H9 (cell line): Measurements from ENCODE around the gene TSPAN11. TPM values are rescaled to one million over a fixed set of nuclear protein-coding genes. Genes with fewer than 3 reads are reported as not detected.
A peak's percentile ranks its signal among the peaks of the same experiment; 100 is the strongest.

Experiments
- DNase-seq: peaks from one replicate; pipeline ENCODE4 v3.0.0-alpha.2; 2017
- H2AFZ ChIP-seq: one replicate; pipeline ENCODE4 v1.6.1; 2013; ENCODE audit warnings: mild to moderate bottlenecking, low read length, control low read depth, moderate library complexity
- H2AK5ac ChIP-seq: 2 replicates; pipeline ENCODE4 v1.6.1; 2013; ENCODE audit warnings: low read length, control low read depth, mixed read lengths; ENCODE audit not compliant: insufficient read length
- H2BK120ac ChIP-seq: one replicate; pipeline ENCODE4 v1.6.1; 2013; ENCODE audit warnings: low read depth, mild to moderate bottlenecking, low read length, control low read depth, inconsistent platforms; ENCODE audit not compliant: poor library complexity, severe bottlenecking
- H2BK12ac ChIP-seq: 2 replicates; pipeline ENCODE4 v1.6.1; 2013; ENCODE audit warnings: low read length, control low read depth, mixed read lengths, low read depth; ENCODE audit not compliant: insufficient read length
- H2BK15ac ChIP-seq: 2 replicates; pipeline ENCODE4 v1.6.1; 2013; ENCODE audit warnings: low read depth, low read length, control low read depth
- H2BK20ac ChIP-seq: one replicate; pipeline ENCODE4 v1.6.1; 2013; ENCODE audit warnings: low read depth, mild to moderate bottlenecking, low read length, control low read depth, inconsistent platforms; ENCODE audit not compliant: poor library complexity, severe bottlenecking
- H2BK5ac ChIP-seq: 2 replicates; pipeline ENCODE4 v1.6.1; 2013; ENCODE audit warnings: low read length, control low read depth, mixed read lengths; ENCODE audit not compliant: insufficient read length
- H3K14ac ChIP-seq: 2 replicates; pipeline ENCODE4 v1.6.1; 2013; ENCODE audit warnings: low read length, control low read depth; ENCODE audit not compliant: insufficient read depth
- H3K18ac ChIP-seq: 2 replicates; pipeline ENCODE4 v1.6.1; 2013; ENCODE audit warnings: low read depth, mild to moderate bottlenecking, mixed read lengths, low read length, control low read depth; ENCODE audit not compliant: insufficient read length
- H3K23ac ChIP-seq: 2 replicates; pipeline ENCODE4 v1.6.1; 2013; ENCODE audit warnings: low read length, control low read depth, mixed read lengths, low read depth; ENCODE audit not compliant: insufficient read length
- H3K23me2 ChIP-seq: 2 replicates; pipeline ENCODE4 v1.6.1; 2013; ENCODE audit warnings: low read depth, mild to moderate bottlenecking, mixed read lengths, low read length, control low read depth; ENCODE audit not compliant: insufficient read length, poor library complexity, severe bottlenecking
- H3K27ac ChIP-seq: 2 replicates; pipeline ENCODE4 v1.5.1; 2013; ENCODE audit warnings: low read length, control low read depth, mixed read lengths, low read depth; ENCODE audit not compliant: insufficient read length
- H3K27me3 ChIP-seq: 2 replicates; pipeline ENCODE4 v1.6.1; 2013; ENCODE audit warnings: low read length, control low read depth, inconsistent platforms; ENCODE audit not compliant: insufficient read depth
- H3K4ac ChIP-seq: 2 replicates; pipeline ENCODE4 v1.6.1; 2013; ENCODE audit warnings: low read depth, mild to moderate bottlenecking, control low read depth, inconsistent platforms, low read length, moderate library complexity
- H3K4me1 ChIP-seq: 2 replicates; pipeline ENCODE4 v1.6.1; 2013; ENCODE audit warnings: low read length, control low read depth, inconsistent platforms; ENCODE audit not compliant: insufficient read depth
- H3K4me2 ChIP-seq: 2 replicates; pipeline ENCODE4 v1.6.1; 2013; ENCODE audit warnings: low read length, control low read depth, mixed read lengths; ENCODE audit not compliant: insufficient read length, insufficient read depth
- H3K56ac ChIP-seq: 2 replicates; pipeline ENCODE4 v1.6.1; 2013; ENCODE audit warnings: low read depth, mild to moderate bottlenecking, mixed read lengths, low read length, control low read depth; ENCODE audit not compliant: insufficient read length
- H3K79me1 ChIP-seq: 2 replicates; pipeline ENCODE4 v1.6.1; 2013; ENCODE audit warnings: low read depth, mild to moderate bottlenecking, moderate library complexity, low read length, control low read depth, inconsistent platforms; ENCODE audit not compliant: insufficient read depth, poor library complexity, severe bottlenecking
- H3K79me2 ChIP-seq: 2 replicates; pipeline ENCODE4 v1.6.1; 2013; ENCODE audit warnings: low read length, control low read depth, inconsistent platforms; ENCODE audit not compliant: insufficient read depth
- H3K9ac ChIP-seq: 2 replicates; pipeline ENCODE4 v1.6.1; 2013; ENCODE audit warnings: low read length, control low read depth, mixed read lengths; ENCODE audit not compliant: insufficient read length; ENCODE audit errors: extremely low read depth
- H3K9me3 ChIP-seq: one replicate; pipeline ENCODE4 v1.6.1; 2013; ENCODE audit warnings: low read depth, low read length, inconsistent platforms; ENCODE audit not compliant: control insufficient read depth
- H3T11ph ChIP-seq: one replicate; pipeline ENCODE4 v1.6.1; 2013; ENCODE audit warnings: mild to moderate bottlenecking, low read length, control low read depth, inconsistent platforms
- H4K20me1 ChIP-seq: one replicate; pipeline ENCODE4 v1.6.1; 2013; ENCODE audit not compliant: control insufficient read depth, insufficient read length, insufficient read depth
- H4K5ac ChIP-seq: 2 replicates; pipeline ENCODE4 v1.6.1; 2013; ENCODE audit warnings: low read depth, mild to moderate bottlenecking, mixed read lengths, low read length, control low read depth; ENCODE audit not compliant: insufficient read length
- H4K8ac ChIP-seq: replicated peaks from 2 replicates; pipeline ENCODE4 v1.6.1; 2013; ENCODE audit warnings: low read length, control low read depth, mixed read lengths, low read depth; ENCODE audit not compliant: insufficient read length
- H4K91ac ChIP-seq: 2 replicates; pipeline ENCODE4 v1.6.1; 2013; ENCODE audit warnings: low read depth, mild to moderate bottlenecking, moderate library complexity, mixed read lengths, low read length, control low read depth; ENCODE audit not compliant: insufficient read length
- H3K27ac Mint-ChIP-seq, 3 experiments: 2 replicates in 2 of 3; 3 replicates in 1 of 3; pipeline ENCODE4 v1.8.0; 2020 to 2021; ENCODE audit warnings: mixed read lengths in 3 of 3, mild to moderate bottlenecking in 1 of 3, moderate library complexity in 1 of 3
- H3K27me3 Mint-ChIP-seq: 2 replicates; pipeline ENCODE4 v1.8.0; 2021; ENCODE audit warnings: low read depth, mild to moderate bottlenecking, moderate library complexity, mixed read lengths
- H3K36me3 Mint-ChIP-seq, 3 experiments: 2 replicates in 2 of 3; 3 replicates in 1 of 3; pipeline ENCODE4 v1.8.0; 2020 to 2021; ENCODE audit warnings: low read depth in 3 of 3, mixed read lengths in 3 of 3; ENCODE audit not compliant: insufficient read depth in 1 of 3
- H3K4me1 Mint-ChIP-seq, 2 experiments: 2 replicates each; pipeline ENCODE4 v1.8.0; 2020; ENCODE audit warnings: mixed read lengths in 2 of 2
- H3K4me3 Mint-ChIP-seq, 2 experiments: 2 replicates in 1 of 2; 3 replicates in 1 of 2; pipeline ENCODE4 v1.8.0; 2020 to 2021; ENCODE audit warnings: mild to moderate bottlenecking in 2 of 2, mixed read lengths in 2 of 2, moderate library complexity in 1 of 2
- H3K9me3 Mint-ChIP-seq, 2 experiments: 2 replicates in 1 of 2; 3 replicates in 1 of 2; pipeline ENCODE4 v1.8.0; 2020; ENCODE audit warnings: mild to moderate bottlenecking in 2 of 2, mixed read lengths in 2 of 2, moderate library complexity in 1 of 2
- WGBS: extraction: QIAGEN DNeasy Blood & Tissue Kit; methylation state at CpG from one replicate; pipeline ENCODE4 v1.1.7; 2013; ENCODE audit warnings: missing lambda C conversion rate, low lambda C conversion rate, mixed read lengths; ENCODE audit not compliant: insufficient read length; ENCODE audit errors: extremely low coverage; 5-methylcytosine and 5-hydroxymethylcytosine counted together
- total RNA-seq: library from RNA; stranded (reverse); gene quantifications from 2 replicates; pipeline ENCODE4 v1.2.1, GENCODE V29; 2021
- TF ChIP-seq, protein P1 (sequence below): fragments of 200-600 bp; sonication (generic); conservative IDR thresholded peaks from 3 replicates; pipeline ENCODE4 v1.8.0; 2021; ENCODE audit warnings: antibody characterized with exemption, mild to moderate bottlenecking

The TSPAN11 gene
- total RNA-seq, 1 experiment from 2014 or later = 4.2 TPM

DNA sequence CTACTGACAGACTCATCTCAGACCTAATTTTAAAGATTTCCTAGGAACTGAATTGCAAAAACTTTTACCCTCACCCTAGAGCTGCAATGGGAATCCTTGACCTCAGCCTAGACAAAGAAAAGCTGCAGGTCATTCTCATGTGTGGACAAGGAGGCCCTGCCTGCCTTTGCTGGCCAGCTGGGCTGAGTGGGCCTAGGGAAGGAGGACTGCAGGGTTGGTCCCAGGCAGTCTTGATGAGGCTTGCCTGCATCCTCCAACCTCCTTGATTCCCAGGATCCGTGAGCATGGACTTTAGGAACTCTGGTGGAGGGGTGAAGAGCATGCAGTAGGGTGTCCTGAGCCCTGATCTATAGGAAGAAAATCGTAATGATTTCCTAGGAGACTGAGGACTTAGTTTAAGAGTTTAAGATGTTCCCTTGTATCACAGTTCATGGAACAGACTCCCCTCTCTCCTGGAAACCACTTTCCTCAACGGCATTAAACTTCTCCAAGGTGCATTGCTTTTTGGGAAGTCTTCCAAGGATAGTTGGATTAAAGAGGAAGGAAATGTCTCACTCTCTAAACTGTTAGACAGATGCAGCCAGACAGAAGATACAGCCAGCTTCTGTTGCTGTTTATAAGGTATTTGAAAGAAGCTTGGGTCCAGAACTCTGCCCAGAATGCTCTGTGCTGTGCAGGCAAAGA, 91.7 kb downstream of the TSPAN11 start:
- Histone ChIP-seq H3K23me2 (no peaks in the 10 kb centered on the region), H3K23ac (no peak overlapping the region), H3K27me3 (no peaks in the 10 kb centered on the region), H2BK5ac (no peak overlapping the region), H3K4me1 (no peaks in the 10 kb centered on the region), H4K5ac (no peak overlapping the region), H4K91ac (no peak overlapping the region), H3K79me1 (no peaks in the 10 kb centered on the region), H3K18ac (no peak overlapping the region), H2AFZ (no peak overlapping the region), H3K9me3 (no peaks in the 10 kb centered on the region), H3K14ac (no peak overlapping the region), H3K4ac (no peak overlapping the region), H3K9ac (no peak overlapping the region), H3K79me2 (no peaks in the 10 kb centered on the region), H3K56ac (no peak overlapping the region), H2BK120ac (no peak overlapping the region), H2BK12ac (no peak overlapping the region), H3K4me2 (no peak overlapping the region), H2BK15ac (no peak overlapping the region), H2BK20ac (no peak overlapping the region), H2AK5ac (no peak overlapping the region), H4K8ac (no peak overlapping the region), H4K20me1 (no peaks in the 10 kb centered on the region), H3T11ph (no peak overlapping the region), H3K27ac (no peak overlapping the region)
- DNase-seq = peak; percentile 18
- Mint-ChIP-seq H3K27ac (no peak overlapping the region), H3K9me3 (peaks cover 4% of the 10 kb centered on the region in 2 experiments; a peak in 3 of 5 replicates), H3K4me3 (no peak overlapping the region), H3K27me3 (peaks cover 12% of the 10 kb centered on the region), H3K36me3 (peaks cover 4 to 5% (median 4%) of the 10 kb centered on the region in 3 experiments; a peak in 4 of 7 replicates), H3K4me1 (peaks cover 17 to 32% of the 10 kb centered on the region in 2 experiments)
- TF ChIP-seq, protein P1, sequence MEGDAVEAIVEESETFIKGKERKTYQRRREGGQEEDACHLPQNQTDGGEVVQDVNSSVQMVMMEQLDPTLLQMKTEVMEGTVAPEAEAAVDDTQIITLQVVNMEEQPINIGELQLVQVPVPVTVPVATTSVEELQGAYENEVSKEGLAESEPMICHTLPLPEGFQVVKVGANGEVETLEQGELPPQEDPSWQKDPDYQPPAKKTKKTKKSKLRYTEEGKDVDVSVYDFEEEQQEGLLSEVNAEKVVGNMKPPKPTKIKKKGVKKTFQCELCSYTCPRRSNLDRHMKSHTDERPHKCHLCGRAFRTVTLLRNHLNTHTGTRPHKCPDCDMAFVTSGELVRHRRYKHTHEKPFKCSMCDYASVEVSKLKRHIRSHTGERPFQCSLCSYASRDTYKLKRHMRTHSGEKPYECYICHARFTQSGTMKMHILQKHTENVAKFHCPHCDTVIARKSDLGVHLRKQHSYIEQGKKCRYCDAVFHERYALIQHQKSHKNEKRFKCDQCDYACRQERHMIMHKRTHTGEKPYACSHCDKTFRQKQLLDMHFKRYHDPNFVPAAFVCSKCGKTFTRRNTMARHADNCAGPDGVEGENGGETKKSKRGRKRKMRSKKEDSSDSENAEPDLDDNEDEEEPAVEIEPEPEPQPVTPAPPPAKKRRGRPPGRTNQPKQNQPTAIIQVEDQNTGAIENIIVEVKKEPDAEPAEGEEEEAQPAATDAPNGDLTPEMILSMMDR = no peak
- no CpG with 5 or more reads among the region's 3 CpGs for WGBS
